B cell (primary cell): Measurements from ENCODE around the gene MAP3K7. TPM values are rescaled to one million over a fixed set of nuclear protein-coding genes. Genes with fewer than 3 reads are reported as not detected.

Experiments
- ATAC-seq: fragments of 200-7000 bp; cut with Tn5 transposase; one replicate; pipeline ENCODE4 v1.10.0; 2021; ENCODE audit warnings: low read depth, mild to moderate bottlenecking, moderate number of reproducible peaks, moderate library complexity
- CTCF ChIA-PET: fragments of 350-600 bp; sonication (Branson Sonifier 250); formaldehyde crosslinking; loops from one replicate; lab custom pipeline; 2021; ENCODE audit warnings: antibody characterized with exemption, inconsistent platforms; lab: Charles Lee
- POLR2A ChIA-PET: fragments of 350-600 bp; sonication (Branson Sonifier 250); formaldehyde crosslinking; loops from one replicate; lab custom pipeline; 2021; ENCODE audit warnings: antibody characterized with exemption; lab: Charles Lee
- DNase-seq: peaks from one replicate; pipeline ENCODE4 v3.0.0; 2013
- H2AFZ ChIP-seq: 2 replicates; pipeline ENCODE4 v1.6.1; 2012; ENCODE audit warnings: mild to moderate bottlenecking, low read depth, low read length; ENCODE audit not compliant: insufficient read depth, poor library complexity, severe bottlenecking
- H3K27ac ChIP-seq, 2 donors: 1 replicate in 1 of 2; 2 replicates in 1 of 2; pipeline ENCODE4 v1.5.1; 2012 to 2013; ENCODE audit warnings: low read length in 2 of 2, mild to moderate bottlenecking in 2 of 2, moderate library complexity in 1 of 2
- H3K27me3 ChIP-seq, 4 experiments: fragments of 200-600 bp in 1 of 4; sonication (generic) in 1 of 4; replicated peaks in 1 of 4; 1 replicate in 2 of 4; 2 replicates in 2 of 4; pipeline versions ENCODE4 v1.6.1 to v1.7.0; 2013 to 2016; ENCODE audit warnings: low read length in 3 of 4, mild to moderate bottlenecking in 2 of 4, mixed read lengths in 1 of 4, moderate library complexity in 1 of 4; ENCODE audit not compliant: insufficient read depth in 4 of 4, control insufficient read depth in 3 of 4; ENCODE audit errors: control extremely low read depth in 1 of 4
- H3K36me3 ChIP-seq, 2 experiments: replicated peaks in 1 of 2; 1 replicate in 1 of 2; 2 replicates in 1 of 2; pipeline versions ENCODE4 v1.6.1 to v1.7.1; 2013; ENCODE audit warnings: low read length in 1 of 2; ENCODE audit not compliant: insufficient read depth in 2 of 2, control insufficient read depth in 1 of 2; ENCODE audit errors: control extremely low read depth in 1 of 2, extremely low read depth in 1 of 2
- H3K4me1 ChIP-seq, 2 donors: fragments of 200-600 bp in 1 of 2; sonication (generic) in 1 of 2; 1 replicate in 1 of 2; 2 replicates in 1 of 2; pipeline versions ENCODE4 v1.5.1 to v1.6.1; 2013 to 2017; ENCODE audit warnings: low read length in 2 of 2; ENCODE audit not compliant: control insufficient read depth in 2 of 2, insufficient read depth in 2 of 2
- H3K4me2 ChIP-seq: replicated peaks from 2 replicates; pipeline ENCODE3; 2012; ENCODE audit warnings: mild to moderate bottlenecking, low read depth, low read length; ENCODE audit not compliant: poor library complexity, severe bottlenecking
- H3K4me3 ChIP-seq, 5 experiments: fragments of 200-600 bp in 1 of 5; sonication (generic) in 1 of 5; 1 replicate in 3 of 5; 2 replicates in 2 of 5; pipeline versions ENCODE4 v1.5.1 to v1.7.0; 2011 to 2016; ENCODE audit warnings: low read length in 4 of 5, mild to moderate bottlenecking in 4 of 5, low read depth in 2 of 5, control low read depth in 1 of 5, moderate library complexity in 1 of 5; ENCODE audit not compliant: insufficient read depth in 1 of 5; ENCODE audit errors: control extremely low read depth in 1 of 5, extremely low read depth in 1 of 5
- H3K79me2 ChIP-seq: fragments of 200-600 bp; sonication (generic); one replicate; pipeline ENCODE4 v1.6.0; 2016; ENCODE audit warnings: low read length; ENCODE audit not compliant: control insufficient read depth, insufficient read depth
- H3K9ac ChIP-seq: fragments of 200-600 bp; sonication (generic); 2 replicates; pipeline ENCODE4 v1.6.1; 2017; ENCODE audit warnings: mild to moderate bottlenecking, low read length, moderate library complexity
- H3K9me3 ChIP-seq, 3 donors: one replicate each; pipeline versions ENCODE4 v1.6.1 to v1.7.1; 2013; ENCODE audit warnings: low read length in 2 of 3; ENCODE audit not compliant: control insufficient read depth in 2 of 3, insufficient read depth in 1 of 3; ENCODE audit errors: control extremely low read depth in 1 of 3
- H4K20me1 ChIP-seq: 2 replicates; pipeline ENCODE4 v1.6.0; 2012; ENCODE audit warnings: mild to moderate bottlenecking, low read length; ENCODE audit not compliant: insufficient read depth, control insufficient read depth, poor library complexity, severe bottlenecking
- H3K27ac Mint-ChIP-seq: one replicate; pipeline ENCODE4 v1.8.0; 2021; ENCODE audit warnings: mixed read lengths
- H3K27me3 Mint-ChIP-seq: one replicate; pipeline ENCODE4 v1.8.0; 2021; ENCODE audit warnings: mixed read lengths
- H3K4me1 Mint-ChIP-seq: one replicate; pipeline ENCODE4 v1.8.0; 2021; ENCODE audit warnings: mixed read lengths
- H3K4me3 Mint-ChIP-seq: one replicate; pipeline ENCODE4 v1.8.0; 2021; ENCODE audit warnings: mixed read lengths
- H3K9me3 Mint-ChIP-seq: one replicate; pipeline ENCODE4 v1.8.0; 2022; ENCODE audit warnings: mixed read lengths; ENCODE audit not compliant: insufficient read depth
- EZH2 ChIP-seq: IDR thresholded peaks from 2 replicates; pipeline ENCODE4 v1.6.1; 2012; ENCODE audit warnings: borderline replicate concordance, low read depth, mild to moderate bottlenecking, moderate library complexity, low read length; ENCODE audit not compliant: insufficient read depth, poor library complexity, severe bottlenecking
- WGBS: methylation state at CpG from one replicate; pipeline ENCODE4 v1.1.5; 2013; ENCODE audit warnings: missing lambda C conversion rate; ENCODE audit not compliant: insufficient coverage; 5-methylcytosine and 5-hydroxymethylcytosine counted together
- intact Hi-C: fragments of 100-400 bp; cut with micrococcal nuclease; formaldehyde crosslinking; loops from one replicate; pipeline ENCODE4 v1.10.0; 2022
- polyA plus RNA-seq: library from polyadenylated mRNA; depleted of rRNA; stranded (reverse); fragments of >200 nt; gene quantifications from 2 replicates; pipeline ENCODE4 v1.2.3, GENCODE V29; 2012
- total RNA-seq, 2 donors: library from RNA; stranded (reverse); fragments of 120-200 nt in 1 of 2; gene quantifications; 1 replicate in 1 of 2; 2 replicates in 1 of 2; pipeline versions ENCODE4 v1.2.3 to v1.2.4, GENCODE V29; 2013 to 2022
- TF ChIP-seq, protein P1 (sequence below): fragments of 200-600 bp; IDR thresholded peaks from one replicate; pipeline ENCODE4 v1.8.0; 2022; ENCODE audit warnings: antibody characterized with exemption, mild to moderate bottlenecking

Gene MAP3K7
- total and polyA plus RNA-seq, 2 donors (not counting 1 experiment from before 2014, with no cell fraction given) = 15.0 to 32.8 TPM

- ATAC-seq (no peak), DNase-seq (no peak)
- no peaks in the 10 kb centered on the region for H3K79me2 ChIP-seq
- peaks cover 0 to 4% (median 0%) of the 10 kb centered on the region in 3 donors for H3K9me3 ChIP-seq
- H3K27ac Mint-ChIP-seq = no peak overlapping the region
- intact Hi-C loops = no loop called here
- no peak overlapping the region for H3K4me2 ChIP-seq
- TF ChIP-seq EZH2 = no peak
- no peaks in the 10 kb centered on the region for H3K4me1 Mint-ChIP-seq
- no peak overlapping the region for H3K4me3 ChIP-seq
- no peak overlapping the region for H3K27ac ChIP-seq
- H3K36me3 ChIP-seq = no peaks in the 10 kb centered on the region
- H2AFZ ChIP-seq = no peak overlapping the region
- H3K9me3 Mint-ChIP-seq = peaks cover under 1% of the 10 kb centered on the region
- no peaks in the 10 kb centered on the region for H4K20me1 ChIP-seq
- no peaks in the 10 kb centered on the region for H3K27me3 ChIP-seq
- POLR2A ChIA-PET = no interaction called here
- WGBS = no CpG with 5 or more reads among the region's 3 CpGs
- no peaks in the 10 kb centered on the region for H3K4me1 ChIP-seq
- H3K27me3 Mint-ChIP-seq = no peaks in the 10 kb centered on the region
- no peak overlapping the region for H3K9ac ChIP-seq
- CTCF ChIA-PET = no interaction called here
- H3K4me3 Mint-ChIP-seq = no peak overlapping the region
Observed at GRCh38 chr6:90502866-90503407, 83.9 kb downstream of the MAP3K7 start.

DNA sequence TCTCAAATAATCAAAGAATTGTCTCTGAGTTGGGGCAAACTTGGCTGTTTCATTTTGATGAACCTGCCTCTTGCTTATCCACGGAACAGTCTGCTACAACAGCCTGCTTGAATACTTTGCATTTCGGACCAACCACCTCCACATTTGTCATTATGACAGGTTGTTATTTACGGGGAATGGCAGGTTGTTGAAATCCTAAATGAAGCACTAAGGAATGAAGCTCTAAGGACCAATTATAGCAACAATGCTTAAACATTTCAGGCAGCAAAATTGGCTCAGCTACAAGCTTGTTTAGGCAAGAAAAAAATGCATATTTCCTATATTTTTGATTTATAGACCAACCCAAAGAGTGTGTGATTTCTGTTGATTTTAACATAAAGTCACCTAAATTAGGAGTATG is 84.5 kb downstream of the MAP3K7 start:
- Histone ChIP-seq H3K9ac (no peak overlapping the region), H3K9me3 (no peaks in the 10 kb centered on the region), H3K4me1 (no peaks in the 10 kb centered on the region), H3K4me3 (no peak overlapping the region), H4K20me1 (no peaks in the 10 kb centered on the region), H2AFZ (no peak overlapping the region), H3K4me2 (no peak overlapping the region), H3K36me3 (no peaks in the 10 kb centered on the region), H3K27me3 (no peaks in the 10 kb centered on the region), H3K79me2 (no peaks in the 10 kb centered on the region), H3K27ac (no peak overlapping the region)
- H3K4me1 Mint-ChIP-seq = no peaks in the 10 kb centered on the region
- CTCF ChIA-PET = no interaction called here
- H3K4me3 Mint-ChIP-seq = no peak overlapping the region
- no CpG with 5 or more reads among the region's 3 CpGs for WGBS
- intact Hi-C loops = no loop called here
- no peak overlapping the region for H3K27ac Mint-ChIP-seq
- no peaks in the 10 kb centered on the region for H3K9me3 Mint-ChIP-seq
- DNase-seq (no peak), ATAC-seq (no peak)
- POLR2A ChIA-PET = no interaction called here
- TF ChIP-seq, protein P1, sequence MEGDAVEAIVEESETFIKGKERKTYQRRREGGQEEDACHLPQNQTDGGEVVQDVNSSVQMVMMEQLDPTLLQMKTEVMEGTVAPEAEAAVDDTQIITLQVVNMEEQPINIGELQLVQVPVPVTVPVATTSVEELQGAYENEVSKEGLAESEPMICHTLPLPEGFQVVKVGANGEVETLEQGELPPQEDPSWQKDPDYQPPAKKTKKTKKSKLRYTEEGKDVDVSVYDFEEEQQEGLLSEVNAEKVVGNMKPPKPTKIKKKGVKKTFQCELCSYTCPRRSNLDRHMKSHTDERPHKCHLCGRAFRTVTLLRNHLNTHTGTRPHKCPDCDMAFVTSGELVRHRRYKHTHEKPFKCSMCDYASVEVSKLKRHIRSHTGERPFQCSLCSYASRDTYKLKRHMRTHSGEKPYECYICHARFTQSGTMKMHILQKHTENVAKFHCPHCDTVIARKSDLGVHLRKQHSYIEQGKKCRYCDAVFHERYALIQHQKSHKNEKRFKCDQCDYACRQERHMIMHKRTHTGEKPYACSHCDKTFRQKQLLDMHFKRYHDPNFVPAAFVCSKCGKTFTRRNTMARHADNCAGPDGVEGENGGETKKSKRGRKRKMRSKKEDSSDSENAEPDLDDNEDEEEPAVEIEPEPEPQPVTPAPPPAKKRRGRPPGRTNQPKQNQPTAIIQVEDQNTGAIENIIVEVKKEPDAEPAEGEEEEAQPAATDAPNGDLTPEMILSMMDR = no peak
- TF ChIP-seq EZH2 = no peak
- peaks cover under 1% of the 10 kb centered on the region for H3K27me3 Mint-ChIP-seq
